CD4-positive, alpha-beta T cell (primary cell): ENCODE data around the gene ZNF827. TPM values are rescaled to one million over a fixed set of nuclear protein-coding genes. Genes with fewer than 3 reads are reported as not detected.

Experiments used
- ATAC-seq: fragments of 200-7000 bp; cut with Tn5 transposase; one replicate; pipeline ENCODE4 v1.10.0; 2022; ENCODE audit warnings: mild to moderate bottlenecking; ENCODE audit not compliant: poor library complexity
- CTCF ChIA-PET: fragments of 350-600 bp; sonication (Branson Sonifier 250); formaldehyde crosslinking; loops from one replicate; lab custom pipeline; 2021; ENCODE audit warnings: antibody characterized with exemption, inconsistent platforms; lab: Charles Lee
- POLR2A ChIA-PET: fragments of 350-600 bp; sonication (Branson Sonifier 250); formaldehyde crosslinking; loops from one replicate; lab custom pipeline; 2021; ENCODE audit warnings: antibody characterized with exemption, inconsistent platforms; lab: Charles Lee
- DNase-seq, 14 experiments: peaks; one replicate each; pipeline ENCODE4 v3.0.0-alpha.2; 2013 to 2020; ENCODE audit warnings: mixed read lengths in 2 of 14
- H3K27ac ChIP-seq, 2 donors: one replicate each; pipeline versions ENCODE4 v1.5.1 to v1.7.0; 2013; ENCODE audit warnings: low read length in 2 of 2, low read depth in 1 of 2, mild to moderate bottlenecking in 1 of 2
- H3K27me3 ChIP-seq, 2 experiments: 1 replicate in 1 of 2; 2 replicates in 1 of 2; pipeline versions ENCODE4 v1.6.1 to v1.7.0; 2013; ENCODE audit warnings: low read length in 2 of 2, control low read depth in 1 of 2, mild to moderate bottlenecking in 1 of 2, moderate library complexity in 1 of 2; ENCODE audit not compliant: insufficient read depth in 2 of 2, control insufficient read depth in 1 of 2
- H3K36me3 ChIP-seq: one replicate; pipeline ENCODE4 v1.6.1; 2013; ENCODE audit warnings: low read length, control low read depth; ENCODE audit not compliant: insufficient read depth
- H3K4me1 ChIP-seq: one replicate; pipeline ENCODE4 v1.6.1; 2013; ENCODE audit warnings: low read length, control low read depth; ENCODE audit not compliant: insufficient read depth
- H3K4me3 ChIP-seq: one replicate; pipeline ENCODE4 v1.5.1; 2013; ENCODE audit warnings: mild to moderate bottlenecking, low read length, moderate library complexity
- H3K9me3 ChIP-seq, 2 experiments: 1 replicate in 1 of 2; 2 replicates in 1 of 2; pipeline versions ENCODE4 v1.6.1 to v1.7.0; 2013; ENCODE audit warnings: low read length in 2 of 2, mild to moderate bottlenecking in 2 of 2, control low read depth in 1 of 2, moderate library complexity in 1 of 2; ENCODE audit not compliant: control insufficient read depth in 1 of 2, insufficient read depth in 1 of 2
- H3K27ac Mint-ChIP-seq: one replicate; pipeline ENCODE4 v1.8.0; 2020; ENCODE audit warnings: mixed read lengths
- H3K27me3 Mint-ChIP-seq: one replicate; pipeline ENCODE4 v1.8.0; 2021; ENCODE audit warnings: mixed read lengths
- H3K36me3 Mint-ChIP-seq: one replicate; pipeline ENCODE4 v1.8.0; 2021; ENCODE audit warnings: low read depth, mixed read lengths
- H3K4me1 Mint-ChIP-seq: one replicate; pipeline ENCODE4 v1.8.0; 2021; ENCODE audit warnings: low read depth, mixed read lengths
- H3K4me3 Mint-ChIP-seq: one replicate; pipeline ENCODE4 v1.8.0; 2020; ENCODE audit warnings: mild to moderate bottlenecking, mixed read lengths
- H3K9me3 Mint-ChIP-seq: one replicate; pipeline ENCODE4 v1.8.0; 2020; ENCODE audit warnings: mixed read lengths
- intact Hi-C, 2 experiments: fragments of 100-400 bp; cut with DNase I in 1 of 2; cut with micrococcal nuclease in 1 of 2; formaldehyde crosslinking; loops; one replicate each; pipeline versions ENCODE4 v1.15.1 to v1.9.0; 2023 to 2025; cut with DNase I, micrococcal nuclease
- total RNA-seq, 174 experiments: library from RNA in 2 of 174; stranded (reverse) in 2 of 174; gene quantifications; one replicate each; pipeline ENCODE4 v1.2.3 and lab custom pipeline; 2021 to 2026
- TF ChIP-seq, protein P1 (sequence below): fragments of 200-600 bp; IDR thresholded peaks from one replicate; pipeline ENCODE4 v1.8.0; 2022; ENCODE audit warnings: antibody characterized with exemption, mild to moderate bottlenecking

Gene ZNF827
- total RNA-seq, 2 experiments from 2014 or later = 13.7 to 14.3 TPM

DNA sequence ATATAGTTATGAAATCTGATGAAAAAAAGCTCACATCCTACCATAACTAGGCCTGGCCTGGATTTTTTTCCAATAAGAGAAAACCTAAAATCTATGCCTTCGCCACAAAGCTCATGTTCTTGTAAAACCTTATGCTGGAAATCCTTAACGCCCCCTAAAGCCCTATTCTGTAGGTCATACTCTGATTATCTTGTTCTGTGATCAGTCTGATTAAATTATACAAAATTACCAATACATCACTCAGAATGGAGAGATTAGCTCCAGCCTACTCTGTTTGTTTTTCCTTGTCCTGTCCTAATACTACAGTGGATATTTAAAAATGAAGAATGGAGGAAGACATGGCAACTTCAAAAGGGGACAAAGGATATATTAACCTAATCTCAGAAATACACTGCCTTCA, 7.2 kb downstream of the ZNF827 start:
- peaks cover 49% of the 10 kb centered on the region for H3K4me1 Mint-ChIP-seq

DNA sequence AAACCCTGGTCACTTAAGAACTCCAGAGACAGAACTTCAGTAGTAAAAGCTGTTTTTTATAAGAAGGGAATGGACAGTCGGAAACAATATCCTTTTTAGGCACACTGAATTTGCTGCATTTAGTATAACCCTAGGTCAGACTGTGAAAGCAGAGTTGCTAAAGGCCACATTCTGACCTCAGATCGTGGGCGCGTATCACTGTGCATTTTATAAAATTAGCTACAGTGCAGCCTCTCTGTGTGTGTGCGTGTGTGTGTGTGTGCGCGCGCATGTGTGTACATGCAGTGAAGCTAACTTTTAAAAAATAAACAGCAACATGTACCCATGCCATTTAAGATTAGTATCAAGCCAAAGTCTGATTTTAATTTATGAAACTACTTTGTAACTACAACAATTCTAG, 8.0 kb downstream of the ZNF827 start:
- DNase-seq = no peak
- Mint-ChIP-seq H3K36me3 (peaks cover 4% of the 10 kb centered on the region), H3K4me3 (no peak overlapping the region), H3K27ac (peak overlapping the region; percentile 32), H3K27me3 (no peaks in the 10 kb centered on the region), H3K9me3 (no peaks in the 10 kb centered on the region), H3K4me1 (peaks cover 42% of the 10 kb centered on the region)
- CTCF ChIA-PET = interaction anchor here (0.5 kb wide), 1 partner anchor 47 kb away, joined by 5 read pairs; no protein-coding TSS in a partner anchor
- Histone ChIP-seq H3K36me3 (no peaks in the 10 kb centered on the region), H3K4me1 (peaks cover 4% of the 10 kb centered on the region), H3K4me3 (no peak overlapping the region), H3K27ac (no peak overlapping the region), H3K27me3 (no peaks in the 10 kb centered on the region), H3K9me3 (no peaks in the 10 kb centered on the region)
- POLR2A ChIA-PET = interaction anchor here (1.2 kb wide), 1 partner anchor 8 kb away, joined by 3 read pairs; the partner anchor contains the start of gene ZNF827
- intact Hi-C loops = loop anchor here in 1 of 2 experiments (10.0 kb wide), 2 partner anchors 244 to 316 kb away; partner anchors contain the start of genes LSM6 and MMAA
- TF ChIP-seq, protein P1, sequence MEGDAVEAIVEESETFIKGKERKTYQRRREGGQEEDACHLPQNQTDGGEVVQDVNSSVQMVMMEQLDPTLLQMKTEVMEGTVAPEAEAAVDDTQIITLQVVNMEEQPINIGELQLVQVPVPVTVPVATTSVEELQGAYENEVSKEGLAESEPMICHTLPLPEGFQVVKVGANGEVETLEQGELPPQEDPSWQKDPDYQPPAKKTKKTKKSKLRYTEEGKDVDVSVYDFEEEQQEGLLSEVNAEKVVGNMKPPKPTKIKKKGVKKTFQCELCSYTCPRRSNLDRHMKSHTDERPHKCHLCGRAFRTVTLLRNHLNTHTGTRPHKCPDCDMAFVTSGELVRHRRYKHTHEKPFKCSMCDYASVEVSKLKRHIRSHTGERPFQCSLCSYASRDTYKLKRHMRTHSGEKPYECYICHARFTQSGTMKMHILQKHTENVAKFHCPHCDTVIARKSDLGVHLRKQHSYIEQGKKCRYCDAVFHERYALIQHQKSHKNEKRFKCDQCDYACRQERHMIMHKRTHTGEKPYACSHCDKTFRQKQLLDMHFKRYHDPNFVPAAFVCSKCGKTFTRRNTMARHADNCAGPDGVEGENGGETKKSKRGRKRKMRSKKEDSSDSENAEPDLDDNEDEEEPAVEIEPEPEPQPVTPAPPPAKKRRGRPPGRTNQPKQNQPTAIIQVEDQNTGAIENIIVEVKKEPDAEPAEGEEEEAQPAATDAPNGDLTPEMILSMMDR = no peak
- ATAC-seq = no peak

More for the DNA sequence above, 7.2 kb downstream of the ZNF827 start:
- no peak for ATAC-seq
- ChIA-PET CTCF (no interaction called here), POLR2A (interaction anchor here (1.2 kb wide), 1 partner anchor 102 kb away, joined by 3 read pairs; no protein-coding TSS in a partner anchor)
- TF ChIP-seq, protein P1 = no peak
- Mint-ChIP-seq H3K27me3 (no peaks in the 10 kb centered on the region), H3K9me3 (no peaks in the 10 kb centered on the region), H3K27ac (peak overlapping the region; percentile 15), H3K36me3 (peaks cover 5% of the 10 kb centered on the region), H3K4me3 (no peak overlapping the region)
- Histone ChIP-seq H3K27ac (no peak overlapping the region), H3K27me3 (no peaks in the 10 kb centered on the region), H3K36me3 (no peaks in the 10 kb centered on the region), H3K4me1 (peaks cover 10% of the 10 kb centered on the region), H3K4me3 (no peak overlapping the region), H3K9me3 (no peaks in the 10 kb centered on the region)
- no peak for DNase-seq
- intact Hi-C loops = loop anchor here in 1 of 2 experiments (10.0 kb wide), 2 partner anchors 243 to 317 kb away; partner anchors contain the start of genes LSM6 and MMAA

DNA sequence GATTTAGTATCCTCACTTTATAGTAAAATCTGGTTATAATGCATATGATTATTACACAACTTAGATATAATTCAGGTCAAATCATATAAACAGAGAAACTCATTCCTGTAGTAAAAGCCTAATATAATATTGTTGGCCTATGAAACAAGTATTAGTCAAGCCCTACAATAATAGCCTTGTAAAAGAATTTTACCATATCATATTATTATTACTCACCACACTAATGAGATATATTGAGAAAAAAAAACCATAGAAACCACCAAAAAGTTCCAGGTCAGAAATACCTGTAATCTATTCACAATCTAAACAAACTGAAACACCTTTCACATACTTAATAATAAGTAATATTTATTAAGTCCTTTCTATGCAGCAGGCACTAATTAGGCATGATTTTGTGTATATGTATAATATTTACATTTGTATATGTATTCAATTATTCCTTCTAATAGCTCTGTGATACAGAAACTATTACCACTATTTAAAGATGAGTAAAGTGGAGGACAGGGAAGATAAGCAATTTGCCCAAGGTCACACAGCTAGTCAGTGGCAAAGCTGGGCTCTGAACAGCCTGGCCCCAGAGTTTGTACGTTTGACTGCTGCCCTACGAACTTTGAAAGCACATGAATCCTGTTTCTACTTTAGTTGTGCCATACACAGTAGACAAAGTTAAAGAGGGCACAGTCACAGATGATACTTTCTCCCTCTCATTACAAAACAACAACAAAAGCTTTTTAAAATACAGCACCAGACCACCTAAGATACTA, 9.0 kb downstream of the ZNF827 start:
- no peaks in the 10 kb centered on the region for H3K27me3 ChIP-seq
- ChIA-PET CTCF (no interaction called here), POLR2A (interaction anchor here (1.2 kb wide), 1 partner anchor 9 kb away, joined by 3 read pairs; the partner anchor contains the start of gene ZNF827)
- H3K27ac ChIP-seq = no peak overlapping the region
- intact Hi-C loops = loop anchor here in 1 of 2 experiments (10.0 kb wide), 2 partner anchors 245 to 315 kb away; partner anchors contain the start of genes LSM6 and MMAA
- no peaks in the 10 kb centered on the region for H3K36me3 ChIP-seq
- H3K4me3 Mint-ChIP-seq = no peak overlapping the region
- H3K4me1 Mint-ChIP-seq = peaks cover 32% of the 10 kb centered on the region
- peaks cover 4% of the 10 kb centered on the region for H3K36me3 Mint-ChIP-seq
- no peaks in the 10 kb centered on the region for H3K9me3 ChIP-seq
- ATAC-seq (no peak), DNase-seq (no peak)
- H3K4me1 ChIP-seq = no peaks in the 10 kb centered on the region
- TF ChIP-seq, protein P1 = no peak
- H3K4me3 ChIP-seq = no peak overlapping the region
- no peaks in the 10 kb centered on the region for H3K9me3 Mint-ChIP-seq
- no peaks in the 10 kb centered on the region for H3K27me3 Mint-ChIP-seq
- no peak overlapping the region for H3K27ac Mint-ChIP-seq
